Amygdala (tissue), 56 donors: ENCODE measurements around the gene PACS2.

Experiments
- DNase-seq, 56 donors: peaks; one replicate each; lab custom pipeline; 2025; lab: John Stamatoyannopoulos, UW

PACS2 gene

GRCh38 chr14:105417690-105418121, 103.2 kb downstream of the PACS2 start:
- no peak for DNase-seq

- DNase-seq, result no peak
Measured at GRCh38 chr14:105418269-105419194, 104.0 kb downstream of the PACS2 start.

- peak in 1 of 56 donors; percentile 53 for DNase-seq
Measured at GRCh38 chr14:105419195-105420091, 104.9 kb downstream of the PACS2 start, which contains the start of gene MTA1. MTA1 (plus strand) TSS chr14:105419827; CDS start chr14:105420036, 209 bp downstream.

GRCh38 chr14:105420101-105420973, 105.8 kb downstream of the PACS2 start:
- DNase-seq, result no peak

- DNase-seq, result no peak
Measured at GRCh38 chr14:105420974-105421674, 106.6 kb downstream of the PACS2 start.

- no peak for DNase-seq
Measured at GRCh38 chr14:105421723-105422615, 107.4 kb downstream of the PACS2 start.

- no peak for DNase-seq
Measured at GRCh38 chr14:105422695-105423487, 108.3 kb downstream of the PACS2 start.

GRCh38 chr14:105423488-105424195, 109.1 kb downstream of the PACS2 start:
- DNase-seq, result no peak

- DNase-seq, result no peak
Measured at GRCh38 chr14:105424861-105425260, 110.3 kb downstream of the PACS2 start.

- no peak for DNase-seq
Measured at GRCh38 chr14:105425823-105426247, 111.3 kb downstream of the PACS2 start.

GRCh38 chr14:105426416-105427130, 112.0 kb downstream of the PACS2 start:
- DNase-seq, result no peak

GRCh38 chr14:105427412-105427811, 112.9 kb downstream of the PACS2 start:
- DNase-seq, result no peak

- no peak for DNase-seq
Measured at GRCh38 chr14:105427936-105428485, 113.5 kb downstream of the PACS2 start.

GRCh38 chr14:105430042-105430441, 115.5 kb downstream of the PACS2 start:
- no peak for DNase-seq

- DNase-seq, result peak in 2 of 56 donors; percentile 26 to 31
Measured at GRCh38 chr14:105430565-105430964, 116.0 kb downstream of the PACS2 start.

- no peak for DNase-seq
Measured at GRCh38 chr14:105431256-105431655, 116.7 kb downstream of the PACS2 start.
